Ishikawa (cell line): Measurements from ENCODE around the gene ZNF318.

Experiments used
- EP300 ChIP-seq: IDR thresholded peaks from 2 replicates; pipeline ENCODE4 v1.6.1; 2012; ENCODE audit warnings: borderline replicate concordance
- RAD21 ChIP-seq: IDR thresholded peaks from 2 replicates; pipeline ENCODE4 v1.6.1; 2012; ENCODE audit warnings: low read depth
- YY1 ChIP-seq: IDR thresholded peaks from 2 replicates; pipeline ENCODE4 v1.6.1; 2012; ENCODE audit warnings: low read depth
- ZBTB7A ChIP-seq: IDR thresholded peaks from 2 replicates; pipeline ENCODE4 v1.6.1; 2012; ENCODE audit warnings: low read depth
- TF ChIP-seq, protein P1 (sequence below): IDR thresholded peaks from 2 replicates; pipeline ENCODE4 v1.6.1; 2012

DNA sequence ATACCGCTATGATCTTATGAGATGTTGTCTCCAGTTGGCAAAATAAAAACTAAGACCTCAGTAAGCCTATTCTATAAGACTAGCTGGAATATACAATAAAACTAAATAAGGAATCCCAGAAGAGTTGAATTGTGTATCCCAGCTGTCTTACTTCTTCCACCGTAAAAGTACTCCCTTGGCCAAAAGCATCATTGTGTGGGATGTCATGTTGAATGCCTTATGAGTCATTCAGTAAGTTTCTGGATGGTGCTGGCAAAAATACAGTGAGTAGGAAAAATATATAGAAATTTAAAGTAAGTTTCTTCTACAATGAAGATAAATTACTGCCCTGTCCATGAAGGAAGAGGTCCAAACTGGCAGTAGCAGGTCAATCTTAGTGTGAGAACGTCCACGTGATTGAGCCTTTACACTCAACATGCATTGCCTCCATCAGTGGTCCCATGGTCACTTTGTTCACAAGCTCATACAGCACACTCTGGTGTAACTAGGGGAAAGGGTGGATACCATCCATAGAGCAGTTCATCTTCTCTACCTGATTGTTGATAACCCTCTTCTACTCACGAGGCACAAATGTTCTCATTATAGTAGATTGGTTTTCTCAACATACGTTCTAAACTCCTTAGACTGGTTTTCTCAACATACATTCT is 13.7 kb upstream of the ZNF318 start:
- TF ChIP-seq, protein P1, sequence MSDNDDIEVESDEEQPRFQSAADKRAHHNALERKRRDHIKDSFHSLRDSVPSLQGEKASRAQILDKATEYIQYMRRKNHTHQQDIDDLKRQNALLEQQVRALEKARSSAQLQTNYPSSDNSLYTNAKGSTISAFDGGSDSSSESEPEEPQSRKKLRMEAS: no peak
- no peak for TF ChIP-seq YY1
- TF ChIP-seq EP300: no peak
- TF ChIP-seq ZBTB7A: no peak
- TF ChIP-seq RAD21: no peak
